ENCODE measurements around the gene SPTBN2. TPM values are rescaled to one million over a fixed set of nuclear protein-coding genes. Genes with fewer than 3 reads are reported as not detected.
"Not testable (repeated sequence)": the region's sequence is repeated elsewhere in the genome, so short reads cannot be mapped to it uniquely, and the experiment has no call there.

SPTBN2 gene
- polyA plus RNA-seq, 1 donor: 15.9 TPM

- not testable (repeated sequence) for DNase-seq (ENCODE audit: low read depth)
Measured at GRCh38 chr11:66639814-66640340, 89.1 kb downstream of the SPTBN2 start.

- no peak for DNase-seq (ENCODE audit: low read depth)
Measured at GRCh38 chr11:66639066-66639813, 89.8 kb downstream of the SPTBN2 start.

GRCh38 chr11:66638177-66639065, 90.6 kb downstream of the SPTBN2 start, which contains the start of gene RBM4:
Gene RBM4 (plus strand): TSS chr11:66638703. CDS start chr11:66639712, 1,009 bp downstream.
- peak; percentile 100 for DNase-seq (ENCODE audit: low read depth)

- no peak for DNase-seq (ENCODE audit: low read depth)
Measured at GRCh38 chr11:66637557-66638176, 91.3 kb downstream of the SPTBN2 start.

GRCh38 chr11:66636411-66636810, 92.6 kb downstream of the SPTBN2 start:
- DNase-seq (ENCODE audit: low read depth): no peak

Other genes starting within 250 kb of the SPTBN2 start
- gene DPP3, start 248.8 kb downstream of the SPTBN2 start, polyA plus RNA-seq (ENCODE audit: insufficient read length): 24.0 TPM
- gene BBS1, start 218.6 kb downstream of the SPTBN2 start, polyA plus RNA-seq (ENCODE audit: insufficient read length): 17.8 TPM
- gene ZDHHC24, start 183.2 kb downstream of the SPTBN2 start, polyA plus RNA-seq (ENCODE audit: insufficient read length): 4.3 TPM
- 24.1 TPM for gene ACTN3, start 182.3 kb downstream of the SPTBN2 start, polyA plus RNA-seq (ENCODE audit: insufficient read length)
- 22.6 TPM for gene CTSF, start 160.6 kb downstream of the SPTBN2 start, polyA plus RNA-seq (ENCODE audit: insufficient read length)
- gene CCDC87, start 136.2 kb downstream of the SPTBN2 start, polyA plus RNA-seq (ENCODE audit: insufficient read length): 0.06 TPM
- gene CCS, start 136.0 kb downstream of the SPTBN2 start, polyA plus RNA-seq (ENCODE audit: insufficient read length): 33.0 TPM
- 34.5 TPM for gene RBM14, start 112.6 kb downstream of the SPTBN2 start, polyA plus RNA-seq (ENCODE audit: insufficient read length)
- gene RBM4, start 90.5 kb downstream of the SPTBN2 start, polyA plus RNA-seq (ENCODE audit: insufficient read length): 127 TPM
- gene RBM4B, start 51.3 kb downstream of the SPTBN2 start, polyA plus RNA-seq (ENCODE audit: insufficient read length): 35.7 TPM
- 12.1 TPM for gene RCE1, start 114.2 kb upstream of the SPTBN2 start, polyA plus RNA-seq (ENCODE audit: insufficient read length)
- 24.1 TPM for gene LRFN4, start 127.8 kb upstream of the SPTBN2 start, polyA plus RNA-seq (ENCODE audit: insufficient read length)
- gene PC, start 229.2 kb upstream of the SPTBN2 start, polyA plus RNA-seq (ENCODE audit: insufficient read length): 18.6 TPM
- gene C11orf86, start 246.1 kb upstream of the SPTBN2 start, polyA plus RNA-seq (ENCODE audit: insufficient read length): not detected